ENCODE measurements around the gene SP4. TPM values are rescaled to one million over a fixed set of nuclear protein-coding genes. Genes with fewer than 3 reads are reported as not detected.

SP4 gene
- total and polyA plus RNA-seq, 2 donors (not counting 1 experiment from before 2014, with no cell fraction given) = 7.1 to 42.4 TPM

DNA sequence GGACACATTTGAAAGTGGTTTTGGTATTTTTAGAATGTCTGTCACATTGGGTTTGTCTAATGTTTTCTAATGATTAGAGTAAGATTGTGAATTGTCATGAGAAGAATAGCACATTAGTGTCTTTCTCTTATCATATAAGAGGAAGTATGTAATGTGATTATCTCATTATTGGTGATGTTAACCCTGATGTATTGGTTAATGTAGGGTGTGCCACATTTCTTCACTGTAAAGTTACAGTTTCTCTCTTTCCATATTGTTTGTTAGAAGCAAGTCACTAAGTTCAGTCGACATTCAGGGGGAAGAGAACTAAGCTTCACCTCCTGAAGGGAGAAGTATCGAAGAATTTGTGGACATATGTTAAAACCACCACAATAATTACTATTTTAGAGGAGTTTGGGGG is 58.6 kb downstream of the SP4 start:
- Histone ChIP-seq H3K9ac (ENCODE audit: low read length) (no peak overlapping the region), H3K4me3 (ENCODE audit: control extremely low read depth in 1 of 5, extremely low read depth in 1 of 5, insufficient read depth in 1 of 5, low read depth in 2 of 5, low read length in 4 of 5) (no peak overlapping the region), H3K4me2 (replicated peaks; ENCODE audit: low read depth, low read length, poor library complexity, severe bottlenecking) (no peak overlapping the region), H4K20me1 (ENCODE audit: control insufficient read depth, insufficient read depth, low read length, poor library complexity, severe bottlenecking) (peaks cover 9% of the 10 kb centered on the region), H3K9me3 (ENCODE audit: control extremely low read depth in 1 of 3, control insufficient read depth in 2 of 3, insufficient read depth in 1 of 3, low read length in 2 of 3) (no peaks in the 10 kb centered on the region), H3K4me1 (ENCODE audit: control insufficient read depth in 2 of 2, insufficient read depth in 2 of 2, low read length in 2 of 2) (no peaks in the 10 kb centered on the region), H3K79me2 (ENCODE audit: control insufficient read depth, insufficient read depth, low read length) (no peaks in the 10 kb centered on the region), H3K36me3 (replicated peaks in 1 of 2; ENCODE audit: control extremely low read depth in 1 of 2, control insufficient read depth in 1 of 2, extremely low read depth in 1 of 2, insufficient read depth in 2 of 2, low read length in 1 of 2) (peaks cover 13 to 22% of the 10 kb centered on the region in 2 experiments), H2AFZ (ENCODE audit: insufficient read depth, low read depth, low read length, poor library complexity, severe bottlenecking) (no peak overlapping the region), H3K27ac (ENCODE audit: low read length in 2 of 2) (no peak overlapping the region), H3K27me3 (replicated peaks in 1 of 4; ENCODE audit: control extremely low read depth in 1 of 4, control insufficient read depth in 3 of 4, insufficient read depth in 4 of 4, low read length in 3 of 4) (no peaks in the 10 kb centered on the region)
- TF ChIP-seq, protein P1, sequence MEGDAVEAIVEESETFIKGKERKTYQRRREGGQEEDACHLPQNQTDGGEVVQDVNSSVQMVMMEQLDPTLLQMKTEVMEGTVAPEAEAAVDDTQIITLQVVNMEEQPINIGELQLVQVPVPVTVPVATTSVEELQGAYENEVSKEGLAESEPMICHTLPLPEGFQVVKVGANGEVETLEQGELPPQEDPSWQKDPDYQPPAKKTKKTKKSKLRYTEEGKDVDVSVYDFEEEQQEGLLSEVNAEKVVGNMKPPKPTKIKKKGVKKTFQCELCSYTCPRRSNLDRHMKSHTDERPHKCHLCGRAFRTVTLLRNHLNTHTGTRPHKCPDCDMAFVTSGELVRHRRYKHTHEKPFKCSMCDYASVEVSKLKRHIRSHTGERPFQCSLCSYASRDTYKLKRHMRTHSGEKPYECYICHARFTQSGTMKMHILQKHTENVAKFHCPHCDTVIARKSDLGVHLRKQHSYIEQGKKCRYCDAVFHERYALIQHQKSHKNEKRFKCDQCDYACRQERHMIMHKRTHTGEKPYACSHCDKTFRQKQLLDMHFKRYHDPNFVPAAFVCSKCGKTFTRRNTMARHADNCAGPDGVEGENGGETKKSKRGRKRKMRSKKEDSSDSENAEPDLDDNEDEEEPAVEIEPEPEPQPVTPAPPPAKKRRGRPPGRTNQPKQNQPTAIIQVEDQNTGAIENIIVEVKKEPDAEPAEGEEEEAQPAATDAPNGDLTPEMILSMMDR (IDR thresholded peaks at IDR 0.05) = no peak
- no peak for TF ChIP-seq EZH2 (IDR thresholded peaks at IDR 0.05; ENCODE audit: borderline replicate concordance, insufficient read depth, low read depth, low read length, poor library complexity, severe bottlenecking)
- ATAC-seq (ENCODE audit: low read depth) = no peak
- H3K27ac Mint-ChIP-seq = no peak overlapping the region
- CTCF ChIA-PET = no interaction called here
- H3K4me3 Mint-ChIP-seq = no peak overlapping the region
- POLR2A ChIA-PET = no interaction called here
- no CpG with 5 or more reads among the region's 2 CpGs for WGBS (ENCODE audit: insufficient coverage)
- H3K4me1 Mint-ChIP-seq = peaks cover 4% of the 10 kb centered on the region
- H3K27me3 Mint-ChIP-seq = no peaks in the 10 kb centered on the region
- H3K9me3 Mint-ChIP-seq (ENCODE audit: insufficient read depth) = peaks cover 3% of the 10 kb centered on the region
- no peak for DNase-seq
- intact Hi-C loops (cut with micrococcal nuclease) = loop anchor here (5.0 kb wide), 1 partner anchor 54 kb away; no protein-coding TSS in a partner anchor

- intact Hi-C loops (cut with micrococcal nuclease) = no loop called here
- POLR2A ChIA-PET = no interaction called here
- Mint-ChIP-seq H3K27ac (no peak overlapping the region), H3K4me3 (no peak overlapping the region), H3K4me1 (no peaks in the 10 kb centered on the region), H3K27me3 (no peaks in the 10 kb centered on the region), H3K9me3 (ENCODE audit: insufficient read depth) (peaks cover 8% of the 10 kb centered on the region)
- H3K4me3 ChIP-seq (ENCODE audit: control extremely low read depth in 1 of 5, extremely low read depth in 1 of 5, insufficient read depth in 1 of 5, low read depth in 2 of 5, low read length in 4 of 5) = no peak overlapping the region
- no peaks in the 10 kb centered on the region for H3K4me1 ChIP-seq (ENCODE audit: control insufficient read depth in 2 of 2, insufficient read depth in 2 of 2, low read length in 2 of 2)
- peaks cover 13 to 14% of the 10 kb centered on the region in 2 experiments for H3K36me3 ChIP-seq (replicated peaks in 1 of 2; ENCODE audit: control extremely low read depth in 1 of 2, control insufficient read depth in 1 of 2, extremely low read depth in 1 of 2, insufficient read depth in 2 of 2, low read length in 1 of 2)
- CTCF ChIA-PET = no interaction called here
- no peak overlapping the region for H3K9ac ChIP-seq (ENCODE audit: low read length)
- no peak for DNase-seq
- H2AFZ ChIP-seq (ENCODE audit: insufficient read depth, low read depth, low read length, poor library complexity, severe bottlenecking) = no peak overlapping the region
- no peak overlapping the region for H3K4me2 ChIP-seq (replicated peaks; ENCODE audit: low read depth, low read length, poor library complexity, severe bottlenecking)
- TF ChIP-seq EZH2 (IDR thresholded peaks at IDR 0.05; ENCODE audit: borderline replicate concordance, insufficient read depth, low read depth, low read length, poor library complexity, severe bottlenecking) = no peak
- TF ChIP-seq, protein P1 (IDR thresholded peaks at IDR 0.05) = no peak
- H3K79me2 ChIP-seq (ENCODE audit: control insufficient read depth, insufficient read depth, low read length) = no peaks in the 10 kb centered on the region
- H4K20me1 ChIP-seq (ENCODE audit: control insufficient read depth, insufficient read depth, low read length, poor library complexity, severe bottlenecking) = peaks cover 2% of the 10 kb centered on the region
- peaks cover 6 to 20% (median 13%) of the 10 kb centered on the region in 3 donors for H3K9me3 ChIP-seq (ENCODE audit: control extremely low read depth in 1 of 3, control insufficient read depth in 2 of 3, insufficient read depth in 1 of 3, low read length in 2 of 3)
- ATAC-seq (ENCODE audit: low read depth) = no peak
- no peaks in the 10 kb centered on the region for H3K27me3 ChIP-seq (replicated peaks in 1 of 4; ENCODE audit: control extremely low read depth in 1 of 4, control insufficient read depth in 3 of 4, insufficient read depth in 4 of 4, low read length in 3 of 4)
- H3K27ac ChIP-seq (ENCODE audit: low read length in 2 of 2) = no peak overlapping the region
These were observed 67.8 kb downstream of the SP4 start for GRCh38 chr7:21495731-21496130.

All from B cell (primary cell).